ENCODE results near the gene HUNK.

Gene HUNK

DNA sequence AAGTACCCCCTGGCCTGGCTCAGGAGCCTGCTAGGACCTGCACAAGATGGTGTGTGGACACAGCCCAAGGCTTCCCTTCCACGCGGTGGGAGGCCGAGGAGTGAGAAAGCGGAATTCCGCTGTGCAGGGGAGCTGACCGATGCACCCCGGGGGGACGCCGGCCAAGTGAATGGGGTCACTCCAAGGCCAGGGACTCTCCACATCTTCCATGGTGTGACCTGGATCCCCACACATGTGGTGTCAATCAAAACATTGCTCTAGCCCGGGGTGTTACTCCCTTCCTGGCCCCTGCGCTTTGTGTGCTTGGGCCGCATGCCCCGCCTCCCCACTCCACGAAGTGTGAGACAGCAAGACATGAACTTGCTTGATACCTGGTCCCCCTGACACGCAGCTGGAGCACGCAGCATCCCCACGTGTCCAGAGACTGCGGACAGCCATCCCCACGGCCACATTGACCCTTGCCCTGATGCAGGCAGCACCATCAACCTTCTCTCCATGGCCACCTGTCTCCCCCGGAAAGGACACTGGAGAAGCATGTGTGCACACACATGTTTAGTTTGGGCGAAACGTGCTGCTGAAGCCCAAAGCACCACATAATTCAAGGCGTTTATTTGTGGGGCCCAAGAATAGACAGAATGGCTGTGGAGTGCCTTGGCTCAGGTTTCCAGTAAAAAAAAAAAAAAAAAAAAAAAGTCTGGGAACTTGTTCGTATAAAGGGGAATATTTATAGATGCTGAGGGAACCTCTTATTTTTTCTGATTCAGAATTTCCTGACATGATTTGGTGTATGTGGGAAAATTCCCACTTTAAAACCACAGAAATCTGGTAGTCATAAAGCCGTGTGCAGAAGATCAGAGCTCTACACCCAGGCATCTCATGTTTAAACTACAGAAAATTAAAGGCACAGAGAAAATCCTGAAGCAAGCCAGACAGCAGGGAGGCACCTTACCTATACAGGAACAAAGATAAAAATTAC lies 171.7 kb downstream of the HUNK start:
- DNase-seq, result no peak

GRCh38 chr21:32046191-32046590 lies 173.4 kb downstream of the HUNK start:
- no peak for DNase-seq

DNA sequence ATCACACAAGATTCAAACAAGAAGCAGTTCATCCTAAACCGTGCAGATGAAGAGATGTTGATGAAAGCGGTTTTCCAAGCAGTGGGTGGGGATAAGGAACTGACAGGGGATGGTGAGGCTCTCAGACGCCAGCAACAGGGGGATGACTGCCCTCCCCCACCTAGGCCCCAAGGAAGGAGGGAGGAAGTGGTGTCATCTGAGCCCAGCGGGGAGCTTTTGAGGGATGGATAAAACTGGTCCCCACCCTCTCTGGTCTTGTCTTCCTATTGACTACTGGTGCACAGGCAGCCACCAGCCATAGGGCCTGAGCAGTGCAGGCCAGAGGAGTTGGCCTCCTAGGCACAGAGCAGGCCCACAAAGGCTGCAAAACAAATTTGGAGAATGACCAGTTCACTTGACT lies 175.5 kb downstream of the HUNK start:
- no peak for DNase-seq

Measured in nucleus accumbens (tissue), 56 donors.